GM10248 (cell line): Measurements from ENCODE around the gene ORC4.

Experiments
- CTCF ChIA-PET: fragments of 300-600 bp; sonication (Branson Sonifier 250); formaldehyde crosslinking; extraction: SDS; loops from one replicate; lab custom pipeline; 2021; ENCODE audit warnings: antibody characterized with exemption; lab: Yijun Ruan, JAX
- POLR2A ChIA-PET: fragments of 350-650 bp; sonication (Branson Sonifier 250); formaldehyde crosslinking; extraction: SDS; loops from one replicate; lab custom pipeline; 2020; ENCODE audit warnings: antibody characterized with exemption; lab: Yijun Ruan, JAX
- DNase-seq: peaks from one replicate; pipeline ENCODE4 v3.0.0; 2012; ENCODE audit errors: extremely low spot score
- TF ChIP-seq, protein P1 (sequence below): IDR thresholded peaks from 2 replicates; pipeline ENCODE4 v1.5.1; 2012; ENCODE audit warnings: mild to moderate bottlenecking, low read depth; ENCODE audit errors: extremely low read depth, missing control alignments, control extremely low read depth

The ORC4 gene

GRCh38 chr2:147916723-147917122, 103.8 kb downstream of the ORC4 start:
- TF ChIP-seq, protein P1, sequence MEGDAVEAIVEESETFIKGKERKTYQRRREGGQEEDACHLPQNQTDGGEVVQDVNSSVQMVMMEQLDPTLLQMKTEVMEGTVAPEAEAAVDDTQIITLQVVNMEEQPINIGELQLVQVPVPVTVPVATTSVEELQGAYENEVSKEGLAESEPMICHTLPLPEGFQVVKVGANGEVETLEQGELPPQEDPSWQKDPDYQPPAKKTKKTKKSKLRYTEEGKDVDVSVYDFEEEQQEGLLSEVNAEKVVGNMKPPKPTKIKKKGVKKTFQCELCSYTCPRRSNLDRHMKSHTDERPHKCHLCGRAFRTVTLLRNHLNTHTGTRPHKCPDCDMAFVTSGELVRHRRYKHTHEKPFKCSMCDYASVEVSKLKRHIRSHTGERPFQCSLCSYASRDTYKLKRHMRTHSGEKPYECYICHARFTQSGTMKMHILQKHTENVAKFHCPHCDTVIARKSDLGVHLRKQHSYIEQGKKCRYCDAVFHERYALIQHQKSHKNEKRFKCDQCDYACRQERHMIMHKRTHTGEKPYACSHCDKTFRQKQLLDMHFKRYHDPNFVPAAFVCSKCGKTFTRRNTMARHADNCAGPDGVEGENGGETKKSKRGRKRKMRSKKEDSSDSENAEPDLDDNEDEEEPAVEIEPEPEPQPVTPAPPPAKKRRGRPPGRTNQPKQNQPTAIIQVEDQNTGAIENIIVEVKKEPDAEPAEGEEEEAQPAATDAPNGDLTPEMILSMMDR = no peak
- CTCF ChIA-PET = interaction anchor here (1.4 to 2.2 kb wide), 2 partner anchors 539 to 872 kb away, joined by 3 to 8 read pairs; no protein-coding TSS in a partner anchor
- POLR2A ChIA-PET = no interaction called here
- no peak for DNase-seq

DNA sequence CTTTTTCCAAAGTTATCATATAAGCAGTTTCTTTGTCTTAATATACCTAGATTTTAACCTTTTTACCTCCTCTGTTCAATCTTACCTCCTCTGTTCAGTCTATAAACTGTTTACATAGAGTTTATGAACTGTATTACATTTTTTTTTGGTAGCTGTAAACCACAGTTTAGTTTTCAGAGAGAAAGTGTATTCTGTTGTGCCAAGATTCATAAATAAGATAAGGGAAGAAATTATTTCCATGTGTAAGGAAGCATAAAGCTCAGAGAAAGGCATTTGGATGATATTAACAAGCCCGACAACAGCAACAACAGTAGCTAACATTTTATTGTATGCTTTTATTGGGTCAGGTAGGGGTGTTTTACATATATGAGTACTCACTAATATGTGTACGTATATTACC, 104.5 kb downstream of the ORC4 start:
- no peak for DNase-seq
- POLR2A ChIA-PET = no interaction called here
- TF ChIP-seq, protein P1 = no peak
- CTCF ChIA-PET = interaction anchor here (1.4 to 2.2 kb wide), 2 partner anchors 538 to 871 kb away, joined by 3 to 8 read pairs; no protein-coding TSS in a partner anchor

- CTCF ChIA-PET = interaction anchor here (1.5 to 5.9 kb wide), 2 partner anchors 582 to 869 kb away, joined by 4 to 81 read pairs; no protein-coding TSS in a partner anchor
- DNase-seq = no peak
- POLR2A ChIA-PET = no interaction called here
- TF ChIP-seq, protein P1 = no peak
Measured at GRCh38 chr2:147913701-147914480, 106.6 kb downstream of the ORC4 start.

DNA sequence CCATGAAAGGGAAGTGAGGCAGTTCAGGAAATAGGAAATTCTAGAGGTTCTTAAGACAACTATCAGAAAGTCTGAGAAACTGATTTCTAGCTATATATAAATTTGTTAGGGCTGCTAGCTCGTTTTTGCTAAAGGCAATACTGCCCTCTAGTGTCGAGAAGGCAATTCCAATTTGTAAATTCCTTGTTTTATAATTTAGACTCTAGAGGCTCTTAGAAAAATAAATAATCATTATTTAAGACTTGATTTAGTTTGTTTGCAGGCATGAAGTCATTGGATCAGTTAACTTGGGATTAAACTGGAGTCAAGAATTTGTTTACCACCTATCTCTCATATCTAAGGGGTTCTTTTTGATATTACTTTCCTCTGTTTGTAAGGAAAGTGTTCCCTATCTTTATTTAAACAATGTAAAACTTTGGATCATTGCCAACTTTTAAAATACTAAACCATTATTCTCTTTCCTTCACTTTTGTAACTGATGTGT, 109.5 kb downstream of the ORC4 start:
- CTCF ChIA-PET = interaction anchor here (0.7 to 5.9 kb wide), 24 partner anchors 9 to 1180 kb away, joined by 3 to 81 read pairs (median 4); no protein-coding TSS in a partner anchor
- no peak for DNase-seq
- TF ChIP-seq, protein P1 = peak; percentile 50
- POLR2A ChIA-PET = no interaction called here

DNA sequence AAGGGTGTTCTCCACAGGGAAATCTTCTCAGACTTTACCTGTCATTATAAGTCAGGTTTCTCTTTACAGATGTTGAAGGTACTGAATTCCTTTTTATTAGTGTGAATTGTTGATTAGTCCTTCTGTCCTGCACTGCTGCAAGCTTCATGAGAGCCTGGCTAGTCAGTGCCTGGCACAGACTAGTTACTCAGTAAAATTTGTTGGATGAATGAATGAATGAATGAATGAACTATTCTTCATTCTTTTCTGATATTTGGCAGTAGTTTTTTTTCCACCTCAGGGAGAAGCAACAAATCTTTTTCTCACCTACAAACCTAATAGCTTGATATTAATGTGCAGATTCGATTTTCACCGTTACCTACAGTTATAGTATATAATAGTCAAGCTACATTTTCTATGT, 111.4 kb downstream of the ORC4 start:
- POLR2A ChIA-PET = no interaction called here

GRCh38 chr2:147904051-147904450, 116.5 kb downstream of the ORC4 start:
- CTCF ChIA-PET = interaction anchor here (1.2 kb wide), 1 partner anchor 858 kb away, joined by 3 read pairs; no protein-coding TSS in a partner anchor
- no peak for DNase-seq
- TF ChIP-seq, protein P1 = no peak
- POLR2A ChIA-PET = no interaction called here

More for the DNA sequence above, 111.4 kb downstream of the ORC4 start:
- CTCF ChIA-PET = interaction anchor here (0.8 to 5.9 kb wide), 9 partner anchors 8 to 865 kb away, joined by 3 to 81 read pairs (median 4); no protein-coding TSS in a partner anchor
- TF ChIP-seq, protein P1 = no peak
- DNase-seq = no peak
